ENCODE data around the gene MRPL40.

Gene MRPL40

GRCh38 chr22:19483481-19484244 is 51.3 kb downstream of the MRPL40 start:
- DNase-seq: no peak
